Spleen (tissue), 11 donors: ENCODE results near the gene SELENOW. TPM values are rescaled to one million over a fixed set of nuclear protein-coding genes. Genes with fewer than 3 reads are reported as not detected.

Experiments
- DNase-seq: peaks from one replicate; pipeline ENCODE4 v3.0.0-alpha.2; 2020
- H3K27ac ChIP-seq, 8 donors: fragments of 200-600 bp; sonication (generic) in 7 of 8; 1 replicate in 4 of 8; 2 replicates in 4 of 8; pipeline versions ENCODE4 v1.5.0 to v1.8.0; 2016 to 2021; ENCODE audit warnings: inconsistent platforms in 4 of 8, mild to moderate bottlenecking in 4 of 8, moderate library complexity in 1 of 8
- H3K27me3 ChIP-seq, 7 donors: fragments of 200-600 bp; sonication (generic) in 6 of 7; replicated peaks in 1 of 7; 1 replicate in 4 of 7; 2 replicates in 3 of 7; pipeline versions ENCODE4 v1.5.0 to v1.8.0; 2016 to 2021; ENCODE audit warnings: inconsistent platforms in 3 of 7, mild to moderate bottlenecking in 1 of 7
- H3K36me3 ChIP-seq, 6 donors: fragments of 200-600 bp; sonication (generic) in 5 of 6; 1 replicate in 4 of 6; 2 replicates in 2 of 6; pipeline versions ENCODE4 v1.5.0 to v1.8.0; 2016 to 2021; ENCODE audit warnings: inconsistent platforms in 2 of 6
- H3K4me1 ChIP-seq, 6 donors: fragments of 200-600 bp; sonication (generic) in 5 of 6; 1 replicate in 3 of 6; 2 replicates in 3 of 6; pipeline versions ENCODE4 v1.5.0 to v1.8.0; 2016 to 2021; ENCODE audit warnings: inconsistent platforms in 3 of 6
- H3K4me3 ChIP-seq, 8 donors: fragments of 200-600 bp; sonication (generic) in 7 of 8; 1 replicate in 4 of 8; 2 replicates in 4 of 8; pipeline versions ENCODE4 v1.5.0 to v1.8.0; 2016 to 2021; ENCODE audit warnings: inconsistent platforms in 4 of 8, mild to moderate bottlenecking in 4 of 8, moderate library complexity in 2 of 8
- H3K9me3 ChIP-seq, 8 donors: fragments of 200-600 bp; sonication (generic) in 7 of 8; 1 replicate in 4 of 8; 2 replicates in 4 of 8; pipeline versions ENCODE4 v1.5.0 to v1.8.0; 2016 to 2021; ENCODE audit warnings: inconsistent platforms in 4 of 8
- CTCF ChIP-seq, 11 experiments: fragments of 200-600 bp in 7 of 11; fragments of 450-650 bp in 4 of 11; sonication (generic) in 4 of 11; IDR thresholded peaks in 8 of 11; conservative IDR thresholded peaks in 3 of 11; 1 replicate in 7 of 11; 2 replicates in 4 of 11; pipeline versions ENCODE4 v1.4.0 to v1.8.0; 2016 to 2021; ENCODE audit warnings: antibody characterized with exemption in 11 of 11, inconsistent platforms in 4 of 11, mild to moderate bottlenecking in 1 of 11
- POLR2A ChIP-seq, 3 donors: fragments of 450-650 bp; IDR thresholded peaks; one replicate each; pipeline ENCODE4 v1.5.1; 2017; ENCODE audit warnings: antibody characterized with exemption in 3 of 3, mild to moderate bottlenecking in 1 of 3
- POLR2AphosphoS5 ChIP-seq, 3 donors: sonication (generic); formaldehyde crosslinking; IDR thresholded peaks; one replicate each; pipeline ENCODE4 v1.5.1; 2017; ENCODE audit warnings: antibody characterized with exemption in 3 of 3
- WGBS, 5 donors: extraction: QIAGEN DNeasy Blood & Tissue Kit in 3 of 5; methylation state at CpG; one replicate each; pipeline versions ENCODE4 v1.1.5 to v1.1.7; 2013 to 2018; 5-methylcytosine and 5-hydroxymethylcytosine counted together
- intact Hi-C: fragments of 100-400 bp; cut with DNase I; formaldehyde crosslinking; loops from one replicate; pipeline ENCODE4 v1.15.0; 2023; ENCODE audit warnings: low total_unique reads
- polyA plus RNA-seq, 3 donors: library from polyadenylated mRNA; stranded (reverse); fragments of 200-250 nt; gene quantifications; one replicate each; pipeline ENCODE4 v1.2.1, GENCODE V29; 2013
- total RNA-seq, 7 donors: library from RNA; depleted of rRNA in 3 of 7; stranded (reverse); fragments of >200 nt in 3 of 7; fragmentation: NEBNext Ultra II Directional in 4 of 7; extraction: Animal tissue kit (Norgen Biotek cat#: 25700) in 4 of 7; gene quantifications; one replicate each; pipeline versions ENCODE4 v1.1.0 to v1.2.1, GENCODE V29; 2016 to 2021
- donor health status: healthy with polysubstance abuse.
- donor health status: DM: no; HTN: no; CAD: no; lungs with moderate emphysema.
- donor health status: DM: no; HTN: no; CAD: no.
- donor health status: Bipolar disorder and iron deficiency.
- donor health status: healthy.
- donor health status: DM: no; HTN: no; CAD: no.
- donor health status: DM: yes; HTN: yes; CAD: no.

The SELENOW gene
- total and polyA plus RNA-seq, 10 donors, result 137 to 592 (median 302) TPM

- intact Hi-C loops, result no loop called here
- TF ChIP-seq POLR2A (IDR thresholded peaks at IDR 0.05), result no peak
- peak in 1 of 3 donors; percentile 48 for TF ChIP-seq POLR2AphosphoS5 (IDR thresholded peaks at IDR 0.05)
- Histone ChIP-seq H3K4me1 (peaks cover 0 to 21% (median 0%) of the 10 kb centered on the region in 6 donors), H3K36me3 (peaks cover 0 to 86% (median 69%) of the 10 kb centered on the region in 6 donors), H3K27me3 (no peaks in the 10 kb centered on the region), H3K9me3 (peaks cover 0 to 7% (median 2%) of the 10 kb centered on the region in 8 donors), H3K27ac (no peak overlapping the region), H3K4me3 (no peak overlapping the region)
- WGBS, 5 donors, result 92 to 96% (median 94%) methylated on average over 18 to 22 of the region's 22 CpGs
- DNase-seq, result no peak
These were observed 21.4 kb upstream of the SELENOW start for GRCh38 chr19:47756953-47757608.

- peaks cover 0 to 29% (median 3%) of the 10 kb centered on the region in 6 donors for H3K4me1 ChIP-seq
- peaks cover 0 to 7% (median 2%) of the 10 kb centered on the region in 8 donors for H3K9me3 ChIP-seq
- 82 to 86% (median 85%) methylated on average over 14 of the region's 14 CpGs for WGBS, 5 donors
- TF ChIP-seq POLR2A (IDR thresholded peaks at IDR 0.05) (no peak), POLR2AphosphoS5 (IDR thresholded peaks at IDR 0.05) (peak in 1 of 3 donors; percentile 4)
- peaks cover 0 to 79% (median 62%) of the 10 kb centered on the region in 6 donors for H3K36me3 ChIP-seq
- DNase-seq, result no peak
- intact Hi-C loops, result no loop called here
- H3K27ac ChIP-seq, result no peak overlapping the region
- no peak overlapping the region for H3K4me3 ChIP-seq
- H3K27me3 ChIP-seq, result no peaks in the 10 kb centered on the region
These were observed 20.7 kb upstream of the SELENOW start for GRCh38 chr19:47757617-47758442.

GRCh38 chr19:47758443-47758804, 20.1 kb upstream of the SELENOW start:
- Histone ChIP-seq H3K27ac (no peak overlapping the region), H3K4me1 (peaks cover 0 to 35% (median 7%) of the 10 kb centered on the region in 6 donors), H3K4me3 (no peak overlapping the region), H3K27me3 (no peaks in the 10 kb centered on the region), H3K36me3 (peaks cover 0 to 73% (median 56%) of the 10 kb centered on the region in 6 donors), H3K9me3 (peaks cover 0 to 7% (median 2%) of the 10 kb centered on the region in 8 donors)
- intact Hi-C loops, result no loop called here
- DNase-seq, result no peak
- TF ChIP-seq POLR2A (IDR thresholded peaks at IDR 0.05), result no peak
- no peak for TF ChIP-seq CTCF (IDR thresholded peaks at IDR 0.05 in 8 of 11, conservative IDR thresholded peaks at IDR 0.05 in 3 of 11)
- TF ChIP-seq POLR2AphosphoS5 (IDR thresholded peaks at IDR 0.05), result no peak
- WGBS, 5 donors, result 86 to 93% (median 90%) methylated on average over 5 of the region's 5 CpGs

- no peak for TF ChIP-seq CTCF (IDR thresholded peaks at IDR 0.05 in 8 of 11, conservative IDR thresholded peaks at IDR 0.05 in 3 of 11)
- no peak for TF ChIP-seq POLR2AphosphoS5 (IDR thresholded peaks at IDR 0.05)
- TF ChIP-seq POLR2A (IDR thresholded peaks at IDR 0.05), result no peak
These were observed 17.9 kb upstream of the SELENOW start for GRCh38 chr19:47760632-47760999.

More at GRCh38 chr19:47760632-47760999, 17.9 kb upstream of the SELENOW start:
- Histone ChIP-seq H3K27ac (peak overlapping the region in 6 of 8 donors; percentile 42 to 79 (median 74)), H3K36me3 (peaks cover 0 to 51% (median 34%) of the 10 kb centered on the region in 6 donors), H3K4me3 (no peak overlapping the region), H3K9me3 (peaks cover 0 to 7% (median 2%) of the 10 kb centered on the region in 8 donors), H3K27me3 (no peaks in the 10 kb centered on the region), H3K4me1 (peaks cover 0 to 52% (median 12%) of the 10 kb centered on the region in 6 donors)
- intact Hi-C loops, result no loop called here
- DNase-seq, result no peak
- 65 to 88% (median 68%) methylated on average over 5 of the region's 5 CpGs for WGBS, 5 donors
